Osteocyte (in vitro differentiated cells): ENCODE data around the gene ZNF536. TPM values are rescaled to one million over a fixed set of nuclear protein-coding genes. Genes with fewer than 3 reads are reported as not detected.

Experiments
- DNase-seq: peaks from one replicate; pipeline ENCODE4 v3.0.0; 2021; ENCODE audit warnings: mixed read lengths; ENCODE audit not compliant: unreplicated experiment; ENCODE audit errors: extremely low spot score
- H3K27ac Mint-ChIP-seq: one replicate; pipeline ENCODE4 v1.8.0; 2021; ENCODE audit warnings: mild to moderate bottlenecking, mixed read lengths; ENCODE audit not compliant: unreplicated experiment
- H3K27me3 Mint-ChIP-seq: one replicate; pipeline ENCODE4 v1.8.0; 2021; ENCODE audit warnings: mixed read lengths; ENCODE audit not compliant: unreplicated experiment
- H3K36me3 Mint-ChIP-seq: one replicate; pipeline ENCODE4 v1.8.0; 2021; ENCODE audit warnings: mixed read lengths; ENCODE audit not compliant: unreplicated experiment
- H3K4me1 Mint-ChIP-seq: one replicate; pipeline ENCODE4 v1.8.0; 2021; ENCODE audit warnings: mixed read lengths; ENCODE audit not compliant: unreplicated experiment
- H3K4me3 Mint-ChIP-seq: one replicate; pipeline ENCODE4 v1.8.0; 2021; ENCODE audit warnings: mild to moderate bottlenecking, moderate library complexity, mixed read lengths; ENCODE audit not compliant: unreplicated experiment
- H3K9me3 Mint-ChIP-seq: one replicate; pipeline ENCODE4 v1.8.0; 2021; ENCODE audit warnings: mixed read lengths; ENCODE audit not compliant: unreplicated experiment
- CTCF ChIP-seq: fragments of 200-600 bp; sonication (generic); IDR thresholded peaks from 2 replicates; pipeline ENCODE4 v1.5.0; 2021; ENCODE audit warnings: antibody characterized with exemption, mild to moderate bottlenecking, moderate library complexity
- total RNA-seq: library from RNA; stranded (reverse); gene quantifications from 2 replicates; pipeline ENCODE4 v1.2.1, GENCODE V29; 2021

ZNF536 gene
- total RNA-seq, 1 donor from 2014 or later = not detected

GRCh38 chr19:30426864-30427263 lies 54.7 kb downstream of the ZNF536 start:
- no peaks in the 10 kb centered on the region for H3K36me3 Mint-ChIP-seq
- no peaks in the 10 kb centered on the region for H3K27me3 Mint-ChIP-seq
- no peak for DNase-seq
- no peak overlapping the region for H3K27ac Mint-ChIP-seq
- H3K9me3 Mint-ChIP-seq = peaks cover 35% of the 10 kb centered on the region
- no peak for TF ChIP-seq CTCF
- no peaks in the 10 kb centered on the region for H3K4me1 Mint-ChIP-seq
- H3K4me3 Mint-ChIP-seq = no peak overlapping the region

- no peaks in the 10 kb centered on the region for H3K27me3 Mint-ChIP-seq
These were observed 56.0 kb downstream of the ZNF536 start for GRCh38 chr19:30428092-30428680.

GRCh38 chr19:30428844-30429243 lies 56.7 kb downstream of the ZNF536 start:
- TF ChIP-seq CTCF = no peak
- H3K27me3 Mint-ChIP-seq = no peaks in the 10 kb centered on the region
- no peaks in the 10 kb centered on the region for H3K36me3 Mint-ChIP-seq
- DNase-seq = peak; percentile 68
- H3K4me1 Mint-ChIP-seq = no peaks in the 10 kb centered on the region
- H3K9me3 Mint-ChIP-seq = peaks cover 39% of the 10 kb centered on the region
- no peak overlapping the region for H3K27ac Mint-ChIP-seq
- no peak overlapping the region for H3K4me3 Mint-ChIP-seq

More at GRCh38 chr19:30428092-30428680, 56.0 kb downstream of the ZNF536 start:
- no peak for TF ChIP-seq CTCF
- H3K9me3 Mint-ChIP-seq = peaks cover 38% of the 10 kb centered on the region
- H3K4me1 Mint-ChIP-seq = no peaks in the 10 kb centered on the region
- H3K27ac Mint-ChIP-seq = no peak overlapping the region
- H3K36me3 Mint-ChIP-seq = no peaks in the 10 kb centered on the region
- peak; percentile 66 for DNase-seq
- H3K4me3 Mint-ChIP-seq = no peak overlapping the region

GRCh38 chr19:30430206-30430734 lies 58.1 kb downstream of the ZNF536 start:
- Mint-ChIP-seq H3K4me1 (no peaks in the 10 kb centered on the region), H3K36me3 (no peaks in the 10 kb centered on the region), H3K9me3 (peaks cover 39% of the 10 kb centered on the region), H3K4me3 (no peak overlapping the region), H3K27me3 (no peaks in the 10 kb centered on the region), H3K27ac (no peak overlapping the region)
- DNase-seq = peak; percentile 76
- no peak for TF ChIP-seq CTCF

- no peak overlapping the region for H3K27ac Mint-ChIP-seq
- peaks cover 32% of the 10 kb centered on the region for H3K9me3 Mint-ChIP-seq
- no peaks in the 10 kb centered on the region for H3K27me3 Mint-ChIP-seq
- DNase-seq = no peak
- no peak for TF ChIP-seq CTCF
- H3K4me3 Mint-ChIP-seq = no peak overlapping the region
- H3K36me3 Mint-ChIP-seq = no peaks in the 10 kb centered on the region
- no peaks in the 10 kb centered on the region for H3K4me1 Mint-ChIP-seq
These were observed 59.4 kb downstream of the ZNF536 start for GRCh38 chr19:30431591-30431990.
